ENCODE data around the gene GORASP1.

GORASP1 gene

DNA sequence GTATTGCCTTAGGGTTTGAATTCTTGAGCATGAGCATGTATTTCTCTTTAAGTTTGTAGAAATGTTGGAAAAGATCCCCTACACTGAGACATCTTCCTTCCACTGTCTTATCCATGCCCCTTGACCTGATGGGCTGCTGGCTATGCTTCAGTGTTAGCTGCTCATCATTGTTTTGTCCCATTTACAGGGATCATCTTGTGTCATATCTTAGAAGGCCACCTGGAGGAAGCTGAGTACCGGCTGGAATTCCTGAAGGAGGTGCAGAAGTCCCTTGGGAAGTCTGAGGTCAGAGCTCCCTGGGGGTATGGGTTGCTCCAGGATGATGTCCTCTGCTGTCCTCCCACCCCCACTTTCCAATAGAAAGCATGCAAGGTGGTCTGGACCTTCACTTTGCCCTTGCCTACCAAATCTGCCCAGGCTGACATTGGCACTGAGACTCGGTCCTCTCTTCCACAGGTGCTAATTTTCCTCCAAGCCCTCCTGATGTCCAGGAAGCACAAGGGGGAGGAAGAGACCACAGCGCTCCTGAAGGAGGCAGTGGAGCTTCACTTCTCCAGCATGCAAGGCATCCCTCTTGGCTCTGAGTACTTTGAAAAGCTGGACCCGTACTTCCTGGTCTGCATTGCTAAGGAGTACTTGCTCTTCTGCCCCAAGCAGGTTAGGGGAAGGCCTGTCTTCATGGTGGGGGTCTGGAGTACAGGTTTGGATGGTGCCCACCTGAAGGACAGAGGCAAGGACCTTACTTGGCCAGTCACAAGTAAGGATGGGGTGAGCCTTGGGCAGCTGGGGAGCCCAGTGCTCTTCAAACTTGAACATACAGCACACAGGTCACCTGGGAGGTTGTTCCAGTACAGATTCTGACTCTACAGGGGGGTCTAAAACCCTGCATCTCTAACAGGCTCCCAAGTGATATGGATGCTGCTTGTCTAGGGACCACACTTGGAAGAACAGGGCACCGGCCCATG lies 17.7 kb upstream of the GORASP1 start:
- no peak for DNase-seq

GRCh38 chr3:39122813-39123212 lies 15.4 kb upstream of the GORASP1 start:
- DNase-seq: no peak

DNA sequence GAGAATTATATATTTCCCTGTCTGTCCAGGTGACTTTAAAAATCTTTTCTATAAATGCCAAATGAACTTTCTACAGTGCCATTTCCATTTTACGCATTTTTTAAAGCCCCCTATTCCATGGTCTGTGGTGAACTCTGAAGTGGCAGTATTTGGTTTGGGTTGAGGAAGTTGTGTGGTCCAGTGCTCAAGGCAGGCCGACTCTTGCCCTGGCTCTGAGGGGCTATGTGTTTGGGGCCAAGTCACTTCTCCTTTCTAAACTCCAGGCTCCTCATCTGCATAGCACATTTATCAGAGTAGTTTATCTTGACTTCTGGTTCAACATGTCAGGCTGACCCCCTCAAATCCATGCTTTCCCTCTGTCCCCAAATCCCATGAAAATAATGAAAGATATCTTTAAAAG lies 14.2 kb upstream of the GORASP1 start:
- DNase-seq: no peak

GRCh38 chr3:39118931-39119660 lies 11.7 kb upstream of the GORASP1 start:
- DNase-seq: no peak

- no peak for DNase-seq
These were observed 10.7 kb upstream of the GORASP1 start for GRCh38 chr3:39118079-39118478.

DNA sequence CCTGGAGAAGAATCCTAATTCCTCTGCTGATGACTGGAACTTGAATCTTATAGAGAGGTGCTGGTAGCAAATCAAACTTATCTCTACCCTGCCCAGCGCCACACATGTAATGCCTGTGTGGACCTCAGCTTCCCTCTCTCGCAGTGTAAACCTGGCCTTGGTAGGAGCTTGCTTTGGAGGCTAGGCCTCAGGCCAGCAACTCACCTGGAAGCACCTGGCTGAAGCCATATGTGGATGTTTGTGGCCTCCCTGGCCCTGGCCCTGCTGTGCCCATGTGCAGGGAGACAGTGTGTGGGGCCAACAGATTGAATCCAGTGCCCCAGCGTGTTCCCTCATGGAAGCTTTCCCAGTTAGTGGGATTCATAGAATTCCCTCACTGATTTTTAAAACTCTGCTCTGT lies 8.4 kb upstream of the GORASP1 start:
- DNase-seq: no peak

- no peak for DNase-seq
These were observed 7.0 kb upstream of the GORASP1 start for GRCh38 chr3:39114456-39114855.

- DNase-seq: no peak
These were observed 5.9 kb upstream of the GORASP1 start for GRCh38 chr3:39113291-39113690.

DNA sequence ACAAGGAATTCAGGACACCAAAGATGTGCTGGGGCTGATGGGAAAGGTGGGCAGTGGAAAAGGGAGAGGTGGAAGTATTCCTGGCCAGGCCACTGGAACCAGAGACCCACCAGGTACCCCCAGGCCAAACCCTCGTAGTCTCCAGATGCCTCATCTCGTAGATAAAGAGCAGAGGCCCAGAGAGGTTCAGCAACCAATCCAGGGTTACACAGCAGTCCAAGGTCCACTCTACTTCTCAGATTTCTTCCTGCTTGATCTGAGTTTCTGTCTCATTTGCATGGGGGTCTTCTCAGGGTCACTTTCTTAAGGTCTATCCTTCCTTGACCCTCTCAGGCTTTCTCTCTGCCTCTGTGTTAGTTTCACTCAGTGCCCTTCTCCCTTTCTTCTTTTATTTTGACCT lies 5.1 kb upstream of the GORASP1 start:
- DNase-seq: no peak

DNA sequence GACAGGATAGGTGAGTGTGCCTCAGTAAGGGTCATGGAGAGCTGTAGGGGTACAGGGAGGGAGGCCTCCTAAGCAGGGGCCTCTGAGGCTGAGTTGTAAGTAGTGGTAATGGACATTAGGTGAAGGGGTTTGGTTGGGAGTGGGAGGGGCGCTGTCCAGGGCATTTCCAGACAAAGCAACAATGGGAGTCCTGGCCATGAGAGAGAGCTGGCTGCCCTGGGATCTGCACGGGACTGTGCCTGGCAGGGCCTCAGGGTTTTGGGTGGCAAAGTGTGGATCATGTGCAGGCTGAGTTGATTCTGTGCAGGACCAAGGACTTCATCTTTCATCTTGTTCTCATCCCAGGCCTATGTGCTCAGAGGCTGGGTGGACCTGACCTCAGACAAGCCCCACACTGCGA lies 4.7 kb upstream of the GORASP1 start:
- no peak for DNase-seq

GRCh38 chr3:39110041-39110639 lies 2.7 kb upstream of the GORASP1 start:
- DNase-seq: no peak

DNA sequence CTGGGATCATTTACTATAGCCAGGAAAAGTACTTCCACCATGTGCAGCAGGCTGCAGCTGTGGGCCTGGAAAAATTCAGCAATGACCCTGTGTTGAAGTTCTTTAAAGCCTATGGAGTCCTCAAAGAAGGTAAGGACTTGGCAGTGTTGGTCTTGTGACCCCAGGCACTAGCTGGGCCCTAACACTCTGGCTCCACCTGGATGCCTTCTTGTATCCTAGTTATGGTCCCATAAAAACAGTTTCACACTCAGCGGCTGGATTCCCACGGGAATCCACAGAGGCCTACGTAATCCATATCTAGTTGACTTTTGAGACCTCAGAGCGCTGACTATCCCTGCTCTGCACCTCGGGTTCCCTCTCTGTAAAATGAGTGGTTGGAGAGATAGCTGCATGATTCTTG lies 1.7 kb upstream of the GORASP1 start:
- DNase-seq: no peak

GRCh38 chr3:39108200-39108710 lies 828 bp upstream of the GORASP1 start:
- no peak for DNase-seq

- no peak for DNase-seq
These were observed 508 bp downstream of the GORASP1 start for GRCh38 chr3:39106851-39107387.

DNA sequence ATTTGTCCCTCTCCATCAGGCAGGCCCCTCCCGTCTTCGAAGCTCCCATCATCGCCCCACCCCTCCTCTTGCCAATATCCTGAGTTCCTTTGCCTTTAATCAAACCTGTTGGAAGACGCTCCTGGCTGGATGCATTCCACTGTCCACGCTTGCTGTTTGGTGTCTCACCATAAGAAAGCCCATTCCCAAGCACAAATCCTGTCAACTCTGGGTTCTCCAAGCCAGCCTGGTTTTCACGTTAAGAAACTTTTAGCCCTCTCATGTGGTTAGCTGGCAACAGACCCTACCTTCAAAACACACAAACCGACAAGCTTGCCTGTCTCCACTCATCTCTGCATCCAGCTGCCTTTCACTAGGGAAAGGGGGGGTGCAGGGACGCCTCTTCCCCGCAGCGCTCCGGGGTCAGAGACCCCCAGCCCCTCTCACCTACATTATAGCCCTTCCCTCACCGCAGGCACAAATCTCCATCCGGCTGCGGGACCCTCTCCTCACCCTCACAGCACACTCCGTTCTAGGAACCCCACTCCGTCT lies 1.1 kb downstream of the GORASP1 start:
- no peak for DNase-seq

DNA sequence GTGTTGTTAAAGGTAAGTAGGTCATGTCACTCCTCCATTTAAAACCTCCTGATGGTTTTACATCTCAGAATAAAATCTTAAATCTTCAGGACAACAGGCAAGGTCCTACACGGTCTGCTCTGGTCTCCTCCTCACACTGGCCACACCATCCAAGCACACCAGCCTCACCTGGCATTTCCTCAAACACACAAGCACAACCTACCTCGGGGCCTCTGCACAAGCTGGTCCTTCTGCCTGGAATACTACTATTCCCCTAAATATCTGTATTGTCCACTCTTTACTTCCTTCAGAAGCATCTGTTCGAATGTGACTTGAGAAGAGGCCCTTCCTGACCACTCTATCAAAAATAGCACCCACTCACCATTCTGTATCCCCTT lies 1.8 kb downstream of the GORASP1 start:
- no peak for DNase-seq

- no peak for DNase-seq
These were observed 2.3 kb downstream of the GORASP1 start for GRCh38 chr3:39104961-39105686.

DNA sequence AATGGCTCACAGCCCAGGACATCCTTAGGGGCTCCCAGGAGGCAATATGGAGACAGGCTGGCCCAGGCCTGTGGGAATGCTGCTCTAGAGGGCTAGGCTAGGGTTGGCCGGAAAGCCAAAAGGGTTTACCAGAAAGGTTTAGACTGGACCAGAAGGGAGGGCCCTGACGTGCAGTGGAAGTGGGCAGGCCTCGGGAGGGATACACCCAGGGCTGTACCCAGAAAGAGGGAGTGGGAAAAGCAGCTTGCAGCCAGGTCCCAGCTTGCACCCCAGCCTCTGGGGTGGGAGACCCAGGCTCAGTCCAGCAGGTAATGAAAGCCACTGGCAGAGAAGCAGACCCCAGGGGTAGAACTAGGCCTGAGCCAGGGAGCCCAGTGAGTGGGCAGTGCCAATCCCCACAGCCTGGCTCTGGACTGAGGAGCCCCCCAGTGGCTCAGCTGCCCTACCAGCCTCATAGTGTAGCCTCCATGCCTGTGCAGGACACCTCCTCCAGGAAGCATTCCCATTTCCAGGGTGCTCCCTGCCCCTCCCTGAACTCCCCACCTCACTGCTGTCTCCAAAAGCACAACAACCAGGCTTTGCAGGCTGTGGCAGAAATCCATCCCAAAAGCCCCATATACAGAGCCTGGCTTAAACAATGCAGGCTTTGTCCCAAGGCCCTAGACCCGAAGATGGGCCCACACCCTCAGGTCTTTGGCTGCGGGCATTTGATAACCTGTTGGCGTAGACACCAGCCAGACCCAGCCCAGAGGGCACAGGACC lies 3.5 kb downstream of the GORASP1 start:
- DNase-seq: no peak

DNA sequence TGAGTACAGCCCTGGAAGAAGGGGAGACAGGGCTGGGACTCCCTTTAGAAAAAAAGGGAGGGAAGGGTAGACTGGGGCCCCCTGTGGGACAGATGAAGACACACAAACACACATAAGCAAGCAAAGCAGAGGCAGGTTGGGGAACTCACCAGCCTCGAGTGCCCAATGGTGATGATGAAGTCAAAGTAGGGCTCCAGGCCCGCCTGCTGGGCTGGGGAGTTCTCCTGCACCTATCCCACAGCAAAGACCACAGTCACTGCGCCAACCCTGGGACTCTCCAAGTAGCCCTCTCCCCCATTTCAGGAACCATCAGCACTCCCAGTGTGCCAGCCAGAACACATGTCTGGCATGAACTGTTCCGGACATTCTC lies 4.1 kb downstream of the GORASP1 start:
- no peak for DNase-seq

GRCh38 chr3:39102504-39103323 lies 4.7 kb downstream of the GORASP1 start:
- DNase-seq: no peak
